Measurements from ENCODE around the gene SUPT6H.

SUPT6H gene

GRCh38 chr17:28743243-28744103, 81.5 kb downstream of the SUPT6H start, which contains the start of gene TRAF4:
TSS of gene TRAF4 (plus strand) at chr17:28744011. CDS start at chr17:28744113, 102 bp downstream.
- in situ Hi-C loops (cut with HindIII; ENCODE audit: low sequenced_read_pairs), result no loop called here
- TF ChIP-seq, protein P1, sequence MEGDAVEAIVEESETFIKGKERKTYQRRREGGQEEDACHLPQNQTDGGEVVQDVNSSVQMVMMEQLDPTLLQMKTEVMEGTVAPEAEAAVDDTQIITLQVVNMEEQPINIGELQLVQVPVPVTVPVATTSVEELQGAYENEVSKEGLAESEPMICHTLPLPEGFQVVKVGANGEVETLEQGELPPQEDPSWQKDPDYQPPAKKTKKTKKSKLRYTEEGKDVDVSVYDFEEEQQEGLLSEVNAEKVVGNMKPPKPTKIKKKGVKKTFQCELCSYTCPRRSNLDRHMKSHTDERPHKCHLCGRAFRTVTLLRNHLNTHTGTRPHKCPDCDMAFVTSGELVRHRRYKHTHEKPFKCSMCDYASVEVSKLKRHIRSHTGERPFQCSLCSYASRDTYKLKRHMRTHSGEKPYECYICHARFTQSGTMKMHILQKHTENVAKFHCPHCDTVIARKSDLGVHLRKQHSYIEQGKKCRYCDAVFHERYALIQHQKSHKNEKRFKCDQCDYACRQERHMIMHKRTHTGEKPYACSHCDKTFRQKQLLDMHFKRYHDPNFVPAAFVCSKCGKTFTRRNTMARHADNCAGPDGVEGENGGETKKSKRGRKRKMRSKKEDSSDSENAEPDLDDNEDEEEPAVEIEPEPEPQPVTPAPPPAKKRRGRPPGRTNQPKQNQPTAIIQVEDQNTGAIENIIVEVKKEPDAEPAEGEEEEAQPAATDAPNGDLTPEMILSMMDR (IDR thresholded peaks at IDR 0.05; ENCODE audit: low read depth, low read length), result peak; percentile 11
- DNase-seq (ENCODE audit: low read depth, low spot score), result peak; percentile 95
- peak within 1 kb of the TSS; percentile 93 for H3K4me3 ChIP-seq (ENCODE audit: low read depth, low read length)

DNA sequence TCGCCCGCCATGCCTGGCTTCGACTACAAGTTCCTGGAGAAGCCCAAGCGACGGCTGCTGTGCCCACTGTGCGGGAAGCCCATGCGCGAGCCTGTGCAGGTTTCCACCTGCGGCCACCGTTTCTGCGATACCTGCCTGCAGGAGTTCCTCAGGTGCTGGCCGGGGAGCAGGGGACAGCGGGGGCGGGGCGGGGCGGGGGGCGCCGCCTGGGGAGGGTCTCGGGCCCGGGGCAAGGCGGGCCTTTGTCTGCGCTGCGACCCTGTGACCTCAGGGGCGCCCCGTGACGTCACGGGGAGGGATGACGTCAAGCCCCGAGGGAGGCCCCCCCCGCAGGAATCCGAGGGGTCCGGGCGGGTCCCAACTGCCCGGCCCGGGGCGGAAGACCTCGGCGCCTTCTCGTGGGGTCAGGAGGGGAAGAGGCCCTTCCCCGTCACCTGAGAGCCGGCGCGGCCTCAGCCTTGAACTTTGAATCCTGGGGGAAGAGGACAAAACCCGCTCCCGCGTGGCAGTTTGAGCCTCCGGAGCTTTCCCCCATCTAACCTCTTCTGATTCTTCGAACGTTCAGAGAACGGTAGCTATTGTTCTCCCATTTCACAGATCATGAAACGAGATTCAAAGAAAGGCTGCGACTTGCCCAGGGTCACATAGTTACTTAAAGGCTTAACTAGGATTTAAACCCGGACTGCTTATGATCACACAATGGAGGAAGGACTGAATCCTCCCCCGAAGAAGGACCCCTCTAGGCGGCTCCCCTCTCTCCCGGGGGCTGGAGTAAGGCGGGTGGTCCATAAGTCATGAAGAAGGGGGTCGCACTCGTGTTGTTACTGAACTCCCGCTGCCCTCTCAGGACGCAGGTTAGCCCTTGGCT, 82.3 kb downstream of the SUPT6H start:
- in situ Hi-C loops (cut with HindIII; ENCODE audit: low sequenced_read_pairs), result no loop called here
- H3K4me3 ChIP-seq (ENCODE audit: low read depth, low read length), result peak overlapping the region; percentile 93
- peak; percentile 40 for DNase-seq (ENCODE audit: low read depth, low spot score)
- TF ChIP-seq, protein P1 (IDR thresholded peaks at IDR 0.05; ENCODE audit: low read depth, low read length), result no peak

DNA sequence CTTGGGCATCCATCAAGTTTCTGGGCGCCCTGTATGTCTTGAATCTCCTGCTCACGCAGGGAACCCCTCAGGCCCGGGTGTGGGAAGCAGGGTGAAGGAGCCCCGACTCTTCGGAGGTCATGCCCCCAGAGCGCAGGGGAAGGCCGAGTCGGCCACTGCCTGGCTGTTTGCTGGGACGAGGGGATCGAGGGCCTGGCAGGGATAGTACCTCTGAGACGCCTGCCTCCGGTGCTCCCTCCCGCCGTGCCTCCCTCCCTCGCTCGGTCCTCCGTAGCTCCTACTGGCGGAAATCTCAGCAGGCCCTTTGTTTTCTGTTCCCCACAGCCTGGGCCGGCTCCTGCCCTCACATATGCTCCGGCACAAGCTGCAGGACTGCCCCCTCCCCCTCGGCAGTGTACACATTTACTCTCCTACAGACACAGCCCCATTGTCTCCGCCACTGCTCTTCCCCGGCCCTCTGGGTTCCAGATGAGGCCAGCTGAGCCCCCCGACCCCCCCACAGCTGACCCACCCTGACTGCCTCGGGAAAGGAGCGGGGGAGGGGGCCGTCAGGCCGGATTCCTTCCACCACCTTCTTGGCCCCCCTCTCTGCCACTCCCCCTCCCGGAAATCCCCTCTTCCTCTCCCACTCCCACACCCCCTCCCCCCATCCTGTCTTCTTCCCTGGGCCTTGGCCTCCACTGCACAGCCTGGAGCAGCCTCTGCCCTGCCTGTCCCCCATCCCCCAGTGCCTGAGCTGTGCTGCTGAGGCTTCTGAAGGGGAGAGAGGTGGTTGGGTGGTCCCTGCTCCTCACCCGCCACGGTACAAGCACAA, 83.2 kb downstream of the SUPT6H start:
- peak overlapping the region; percentile 93 for H3K4me3 ChIP-seq (ENCODE audit: low read depth, low read length)
- in situ Hi-C loops (cut with HindIII; ENCODE audit: low sequenced_read_pairs), result no loop called here
- TF ChIP-seq, protein P1 (IDR thresholded peaks at IDR 0.05; ENCODE audit: low read depth, low read length), result no peak
- peak; percentile 64 for DNase-seq (ENCODE audit: low read depth, low spot score)

DNA sequence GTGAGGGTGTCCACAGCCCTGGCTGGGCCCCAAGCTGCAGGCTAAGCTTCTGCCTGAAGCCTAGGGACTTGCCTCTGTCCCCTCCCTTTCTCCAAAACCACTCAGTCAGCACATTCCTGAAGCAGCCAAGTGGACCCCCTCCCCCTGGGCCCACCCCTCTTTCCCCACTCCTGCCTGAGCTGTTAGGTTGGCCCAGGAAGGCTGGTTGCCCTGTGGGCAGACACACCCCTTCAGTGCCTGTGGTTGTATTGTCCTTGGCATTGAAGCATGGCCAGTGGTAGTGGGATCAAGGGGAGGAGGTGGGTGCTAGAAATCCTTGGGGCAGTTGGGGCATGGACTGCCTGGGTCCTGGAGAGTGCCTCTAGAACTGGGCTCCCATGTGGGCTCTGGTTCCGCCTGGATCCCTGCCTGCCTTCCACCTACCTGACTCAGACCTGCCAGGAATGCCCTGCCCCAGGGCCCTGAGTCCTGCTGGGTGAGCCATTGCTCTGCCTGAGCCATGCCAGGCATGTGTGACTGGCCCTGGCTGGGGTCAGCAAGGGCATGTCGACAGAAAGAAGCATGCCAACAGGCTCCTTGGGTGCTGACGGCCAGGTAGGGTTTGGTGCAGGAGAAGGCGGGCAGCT, 83.9 kb downstream of the SUPT6H start:
- TF ChIP-seq, protein P1 (IDR thresholded peaks at IDR 0.05; ENCODE audit: low read depth, low read length), result no peak
- peak overlapping the region; percentile 93 for H3K4me3 ChIP-seq (ENCODE audit: low read depth, low read length)
- in situ Hi-C loops (cut with HindIII; ENCODE audit: low sequenced_read_pairs), result no loop called here
- no peak for DNase-seq (ENCODE audit: low read depth, low spot score)

DNA sequence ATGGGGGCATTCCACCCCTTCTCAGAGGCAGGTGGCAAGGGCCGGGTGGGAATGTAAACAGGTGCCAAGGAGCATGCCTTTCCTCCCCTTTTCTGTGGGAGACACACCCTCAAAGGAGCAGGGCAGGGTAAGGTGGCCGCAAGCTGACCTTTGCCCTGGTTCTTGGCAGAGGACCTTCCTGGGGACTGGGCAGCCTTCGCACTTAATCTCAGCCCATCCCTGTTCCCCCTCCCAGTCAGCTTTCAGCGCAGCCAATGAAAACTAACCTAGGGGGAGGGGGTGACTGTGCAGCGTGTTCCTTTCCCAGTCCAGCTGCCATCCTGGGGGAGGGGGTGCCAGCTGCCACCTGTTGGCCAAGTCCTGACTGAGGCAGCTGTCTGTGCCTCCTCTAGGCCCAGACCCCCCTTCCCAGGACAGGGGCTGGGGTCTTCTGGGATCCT, 84.6 kb downstream of the SUPT6H start:
- TF ChIP-seq, protein P1 (IDR thresholded peaks at IDR 0.05; ENCODE audit: low read depth, low read length), result no peak
- in situ Hi-C loops (cut with HindIII; ENCODE audit: low sequenced_read_pairs), result no loop called here
- H3K4me3 ChIP-seq (ENCODE audit: low read depth, low read length), result peak overlapping the region; percentile 93
- no peak for DNase-seq (ENCODE audit: low read depth, low spot score)

Data from astrocyte of the spinal cord (primary cell).